NCI-H82 (cell line): ENCODE measurements around the gene TTC34.
"Not testable (repeated sequence)": the region's sequence is repeated elsewhere in the genome, so short reads cannot be mapped to it uniquely, and the experiment has no call there.

Experiments used
- DNase-seq: peaks from one replicate; lab custom pipeline; 2025; lab: John Stamatoyannopoulos, UW

The TTC34 gene

DNA sequence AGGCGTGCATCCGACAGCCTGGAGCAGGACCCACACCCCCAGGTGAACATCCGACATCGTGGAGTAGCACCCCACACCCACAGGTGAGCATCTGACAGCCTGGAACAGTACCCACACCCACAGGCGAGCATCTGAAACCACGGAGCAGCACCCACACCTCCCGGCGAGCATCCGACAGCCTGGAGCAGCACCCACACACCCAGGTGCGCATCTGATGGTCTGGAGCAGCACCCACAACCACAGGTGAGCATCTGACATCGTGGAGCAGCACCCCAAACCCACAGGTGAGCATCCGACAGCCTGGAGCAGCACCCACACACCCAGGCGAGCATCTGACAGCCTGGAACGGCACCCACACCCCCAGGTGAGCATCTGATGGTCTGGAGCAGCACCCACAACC, 46.1 kb downstream of the TTC34 start:
- not testable (repeated sequence) for DNase-seq

DNA sequence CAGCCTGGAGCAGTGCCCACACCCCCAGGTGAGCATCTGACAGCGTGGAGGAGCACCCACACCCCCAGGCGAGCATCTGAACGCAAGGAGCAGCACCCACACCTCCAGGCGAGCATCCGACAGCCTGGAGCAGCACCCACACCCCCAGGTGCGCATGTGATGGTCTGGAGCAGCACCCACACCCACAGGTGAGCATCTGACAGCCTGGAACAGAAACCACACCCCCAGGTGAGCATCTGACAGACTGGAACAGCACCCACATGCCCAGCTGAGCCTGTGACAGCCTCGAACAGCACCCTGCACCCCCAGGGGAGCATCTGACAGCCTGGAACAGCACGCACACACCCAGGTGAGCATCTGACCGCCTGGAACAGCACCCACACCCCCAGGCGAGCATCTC, 46.9 kb downstream of the TTC34 start:
- not testable (repeated sequence) for DNase-seq

DNA sequence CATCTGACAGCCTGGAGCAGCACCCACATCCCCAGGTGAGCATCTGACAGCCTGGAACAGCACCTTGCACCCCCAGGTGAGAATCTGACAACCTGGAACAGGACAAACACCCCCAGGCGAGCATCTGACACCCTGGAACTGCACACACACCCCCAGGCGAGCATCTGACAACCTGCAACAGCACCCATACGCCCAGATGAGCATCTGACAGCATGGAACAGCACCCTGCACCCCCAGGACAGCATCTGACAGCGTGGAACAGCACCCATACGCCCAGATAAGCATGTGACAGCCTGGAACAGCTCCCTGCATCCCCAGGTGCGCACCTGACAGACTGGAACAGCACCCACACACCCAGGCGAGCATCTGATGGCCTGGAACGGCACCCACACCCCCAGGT, 49.0 kb downstream of the TTC34 start:
- DNase-seq: not testable (repeated sequence)

DNA sequence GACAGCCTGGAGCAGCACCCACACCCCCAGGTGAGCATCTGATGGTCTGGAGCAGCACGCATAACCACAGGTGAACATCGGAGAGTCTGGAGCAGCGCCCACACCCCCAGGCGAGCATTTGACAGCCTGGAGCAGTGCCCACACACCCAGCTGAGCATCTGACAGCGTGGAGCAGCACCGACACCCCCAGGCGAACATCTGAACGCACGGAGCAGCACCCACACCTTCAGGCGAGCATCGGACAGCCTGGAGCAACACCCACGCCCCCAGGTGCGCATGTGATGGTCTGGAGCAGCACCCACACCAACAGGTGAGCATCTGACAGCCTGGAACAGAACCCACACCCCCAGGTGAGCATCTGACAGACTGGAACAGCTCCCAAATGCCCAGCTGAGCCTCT, 49.6 kb downstream of the TTC34 start:
- not testable (repeated sequence) for DNase-seq

DNA sequence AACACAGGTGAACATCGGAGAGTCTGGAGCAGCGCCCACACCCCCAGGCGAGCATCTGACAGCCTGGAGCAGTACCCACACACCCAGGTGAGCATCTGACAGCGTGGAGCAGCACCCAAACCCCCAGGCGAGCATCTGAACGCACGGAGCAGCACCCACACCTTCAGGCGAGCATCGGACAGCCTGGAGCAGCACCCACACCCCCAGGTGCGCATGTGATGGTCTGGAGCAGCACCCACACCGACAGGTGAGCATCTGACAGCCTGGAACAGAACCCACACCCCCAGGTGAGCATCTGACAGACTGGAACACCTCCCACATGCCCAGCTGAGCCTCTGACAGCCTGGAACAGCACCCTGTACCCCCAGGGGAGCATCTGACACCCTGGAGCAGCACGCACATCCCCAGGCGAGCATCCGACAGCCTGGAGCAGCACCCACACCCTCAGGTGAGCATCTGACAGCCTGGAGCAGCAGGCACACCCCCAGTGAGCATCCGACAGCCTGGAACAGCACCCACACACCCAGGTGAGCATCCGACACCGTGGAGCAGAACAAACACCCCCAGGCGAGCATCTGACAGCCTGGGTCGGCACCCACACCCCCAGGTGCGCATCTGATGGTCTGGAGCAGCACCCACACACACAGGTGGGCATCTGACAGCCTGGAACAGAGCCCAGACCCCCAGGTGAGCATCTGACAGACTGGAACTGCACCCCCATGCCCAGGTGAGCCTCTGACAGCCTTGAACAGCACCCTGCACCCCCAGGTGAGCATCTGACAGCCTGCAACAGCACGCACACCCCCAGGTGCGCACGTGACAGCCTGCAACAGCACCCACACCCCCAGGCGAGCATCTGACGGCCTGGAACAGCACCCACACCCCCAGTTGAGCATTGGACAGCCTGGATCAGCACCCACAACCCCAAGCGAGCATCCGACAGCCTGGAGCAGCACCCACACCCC, 50.4 kb downstream of the TTC34 start:
- not testable (repeated sequence) for DNase-seq

DNA sequence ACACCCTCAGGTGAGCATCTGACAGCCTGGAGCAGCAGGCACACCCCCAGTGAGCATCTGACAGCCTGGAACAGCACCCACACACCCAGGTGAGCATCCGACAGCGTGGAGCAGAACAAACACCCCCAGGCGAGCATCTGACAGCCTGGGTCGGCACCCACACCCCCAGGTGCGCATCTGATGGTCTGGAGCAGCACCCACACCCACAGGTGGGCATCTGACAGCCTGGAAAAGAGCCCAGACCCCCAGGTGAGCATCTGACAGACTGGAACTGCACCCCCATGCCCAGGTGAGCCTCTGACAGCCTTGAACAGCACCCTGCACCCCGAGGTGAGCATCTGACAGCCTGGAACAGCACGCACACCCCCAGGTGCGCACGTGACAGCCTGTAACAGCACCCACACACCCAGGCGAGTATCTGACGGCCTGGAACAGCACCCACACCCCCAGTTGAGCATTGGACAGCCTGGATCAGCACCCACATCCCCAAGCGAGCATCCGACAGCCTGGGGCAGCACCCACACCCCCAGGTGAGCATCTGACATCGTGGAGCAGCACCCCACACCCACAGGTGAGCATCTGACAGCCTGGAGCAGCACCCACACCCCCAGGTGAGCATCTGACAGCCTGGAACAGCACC, 51.3 kb downstream of the TTC34 start:
- not testable (repeated sequence) for DNase-seq

DNA sequence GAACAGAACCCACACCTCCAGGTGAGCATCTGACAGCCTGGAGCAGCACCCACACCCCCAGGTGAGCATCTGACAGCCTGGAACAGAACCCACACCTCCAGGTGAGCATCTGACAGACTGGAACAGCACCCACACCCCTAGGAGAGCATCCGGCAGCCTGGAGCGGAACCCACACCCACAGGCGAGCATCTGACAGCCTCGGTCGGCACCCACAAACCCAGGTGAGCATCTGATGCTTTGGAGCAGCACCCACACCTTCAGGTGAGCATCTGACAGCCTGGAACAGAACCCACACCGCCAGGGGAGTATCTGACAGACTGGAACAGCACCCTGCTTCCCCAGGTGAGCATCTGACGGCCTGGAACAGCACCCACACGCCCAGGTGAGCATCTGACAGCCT, 52.9 kb downstream of the TTC34 start:
- DNase-seq: not testable (repeated sequence)

DNA sequence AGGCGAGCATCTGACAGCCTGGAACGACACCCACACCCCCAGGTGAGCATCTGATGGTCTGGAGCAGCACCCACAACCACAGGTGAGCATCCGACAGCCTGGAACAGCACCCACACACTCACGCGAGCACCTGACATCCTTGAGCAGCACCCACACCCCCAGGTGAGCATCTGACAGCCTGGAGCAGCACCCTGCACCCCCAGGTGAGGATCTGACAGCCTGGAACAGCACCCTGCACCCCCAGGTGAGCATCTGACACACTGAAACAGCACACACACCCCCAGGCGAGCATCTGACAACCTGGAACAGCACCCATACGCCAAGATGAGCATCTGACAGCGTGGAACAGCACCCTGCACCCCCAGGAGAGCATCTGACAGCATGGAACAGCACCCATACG, 106.7 kb downstream of the TTC34 start:
- not testable (repeated sequence) for DNase-seq

DNA sequence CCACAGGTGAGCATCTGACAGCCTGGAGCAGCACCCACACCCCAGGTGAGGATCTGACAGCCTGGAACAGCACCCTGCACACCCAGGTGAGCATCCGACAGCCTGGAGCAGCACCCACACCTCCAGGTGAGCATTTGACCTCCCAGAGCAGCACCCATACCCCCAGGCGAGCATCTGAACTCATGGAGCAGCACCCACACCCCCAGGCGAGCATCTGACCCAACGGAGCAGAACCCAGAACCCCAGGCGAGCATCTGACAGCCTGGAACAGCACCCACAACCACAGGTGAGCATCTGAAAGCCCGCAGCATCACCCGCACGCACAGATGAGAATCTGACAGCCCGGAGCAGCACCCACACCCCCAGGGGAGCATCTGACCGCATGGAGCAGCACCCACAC, 111.3 kb downstream of the TTC34 start:
- not testable (repeated sequence) for DNase-seq

DNA sequence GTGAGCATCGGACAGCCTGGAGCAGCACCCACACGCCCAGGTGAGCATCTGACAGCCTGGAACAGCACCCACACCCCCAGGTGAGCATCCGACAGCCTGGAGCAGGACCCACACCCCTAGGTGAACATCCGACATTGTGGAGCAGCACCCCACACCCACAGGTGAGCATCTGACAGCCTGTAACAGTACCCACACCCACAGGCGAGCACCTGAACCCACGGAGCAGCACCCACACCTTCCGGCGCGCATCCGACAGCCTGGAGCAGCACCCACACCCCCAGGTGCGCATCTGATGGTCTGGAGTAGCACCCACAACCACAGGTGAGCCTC, 113.2 kb downstream of the TTC34 start:
- not testable (repeated sequence) for DNase-seq

DNA sequence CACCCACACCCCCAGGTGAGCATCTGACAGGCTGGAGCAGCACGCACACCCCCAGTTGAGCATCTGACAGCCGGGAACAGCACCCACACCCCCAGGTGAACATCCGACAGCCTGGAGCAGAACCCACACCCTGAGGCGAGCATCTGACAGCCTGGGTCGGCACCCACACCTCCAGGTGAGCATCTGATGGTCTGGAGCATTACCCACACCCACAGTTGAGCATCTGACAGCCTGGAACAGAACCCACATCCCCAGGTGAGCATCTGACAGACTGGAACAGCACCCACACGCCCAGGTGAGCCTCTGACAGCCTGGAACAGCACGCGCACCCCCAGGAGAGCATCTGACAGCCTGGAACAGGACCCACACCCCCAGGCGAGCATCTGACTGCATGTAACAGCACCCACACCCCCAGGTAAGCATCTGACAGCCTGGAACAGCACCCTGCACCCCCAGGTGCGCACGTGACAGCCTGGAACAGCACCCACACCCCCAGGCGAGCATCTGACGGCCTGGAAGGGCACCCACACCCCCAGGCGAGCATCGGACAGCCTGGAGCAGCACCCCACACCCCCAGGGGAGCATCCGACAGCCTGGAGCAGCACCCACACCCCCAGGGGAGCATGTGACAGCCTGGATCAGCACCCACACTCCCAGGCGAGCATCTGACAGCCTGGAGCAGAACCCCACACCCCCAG, 113.7 kb downstream of the TTC34 start:
- not testable (repeated sequence) for DNase-seq

DNA sequence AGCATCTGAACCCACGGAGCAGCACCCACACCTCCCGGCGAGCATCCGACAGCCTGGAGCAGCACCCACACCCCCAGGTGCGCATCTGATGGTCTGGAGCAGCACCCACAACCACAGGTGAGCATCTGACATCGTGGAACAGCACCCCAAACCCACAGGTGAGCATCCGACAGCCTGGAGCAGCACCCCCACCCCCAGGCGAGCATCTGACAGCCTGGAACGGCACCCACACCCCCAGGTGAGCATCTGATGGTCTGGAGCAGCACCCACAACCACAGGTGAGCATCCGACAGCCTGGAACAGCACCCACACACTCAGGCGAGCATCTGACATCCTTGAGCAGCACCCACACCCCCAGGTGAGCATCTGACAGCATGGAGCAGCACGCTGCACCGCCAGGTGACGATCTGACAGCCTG, 114.3 kb downstream of the TTC34 start:
- not testable (repeated sequence) for DNase-seq

DNA sequence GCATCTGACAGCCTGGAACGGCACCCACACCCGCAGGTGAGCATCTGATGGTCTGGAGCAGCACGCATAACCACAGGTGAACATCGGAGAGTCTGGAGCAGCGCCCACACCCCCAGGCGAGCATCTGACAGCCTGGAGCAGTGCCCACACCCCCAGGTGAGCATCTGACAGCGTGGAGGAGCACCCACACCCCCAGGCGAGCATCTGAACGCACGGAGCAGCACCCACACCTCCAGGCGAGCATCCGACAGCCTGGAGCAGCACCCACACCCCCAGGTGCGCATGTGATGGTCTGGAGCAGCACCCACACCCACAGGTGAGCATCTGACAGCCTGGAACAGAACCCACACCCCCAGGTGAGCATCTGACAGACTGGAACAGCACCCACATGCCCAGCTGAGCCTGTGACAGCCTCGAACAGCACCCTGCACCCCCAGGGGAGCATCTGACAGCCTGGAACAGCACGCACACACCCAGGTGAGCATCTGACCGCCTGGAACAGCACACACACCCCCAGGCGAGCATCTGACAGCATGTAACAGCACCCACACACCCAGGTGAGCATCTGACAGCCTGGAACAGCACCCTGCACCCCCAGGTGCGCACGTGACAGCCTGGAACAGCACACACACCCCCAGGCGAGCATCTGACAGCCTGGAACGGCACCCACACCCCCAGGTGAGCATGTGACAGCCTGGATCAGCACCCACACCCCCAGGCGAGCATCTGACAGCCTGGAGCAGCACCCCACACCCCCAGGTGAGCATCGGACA, 115.2 kb downstream of the TTC34 start:
- not testable (repeated sequence) for DNase-seq

DNA sequence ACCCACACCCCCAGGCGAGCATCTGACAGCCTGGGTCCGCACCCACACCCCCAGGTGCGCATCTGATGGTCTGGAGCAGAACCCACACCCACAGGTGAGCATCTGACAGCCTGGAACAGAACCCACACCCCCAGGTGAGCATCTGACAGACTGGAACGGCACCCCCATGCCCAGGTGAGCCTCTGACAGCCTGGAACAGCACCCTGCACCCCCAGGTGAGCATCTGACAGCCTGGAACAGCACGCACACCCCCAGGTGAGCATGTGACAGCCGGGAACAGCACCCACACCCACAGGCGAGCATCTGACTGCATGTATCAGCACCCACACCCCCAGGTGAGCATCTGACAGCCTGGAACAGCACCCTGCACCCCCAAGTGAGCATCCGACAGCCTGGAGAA, 115.8 kb downstream of the TTC34 start:
- not testable (repeated sequence) for DNase-seq

DNA sequence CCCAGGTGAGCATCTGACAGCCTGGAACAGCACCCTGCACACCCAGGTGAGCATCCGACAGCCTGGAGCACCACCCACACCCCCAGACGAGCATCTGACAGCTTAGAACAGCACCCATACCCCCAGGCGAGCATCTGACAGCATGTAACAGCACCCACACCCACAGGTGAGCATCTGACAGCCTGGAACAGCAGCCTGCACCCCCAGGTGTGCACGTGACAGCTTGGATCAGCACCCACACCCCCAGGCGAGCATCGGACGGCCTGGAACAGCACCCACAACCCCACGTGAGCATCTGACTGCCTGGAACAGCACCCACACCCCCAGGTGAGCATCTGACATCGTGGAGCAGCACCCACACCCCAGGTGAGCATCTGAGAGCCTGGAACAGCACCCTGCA, 116.6 kb downstream of the TTC34 start:
- not testable (repeated sequence) for DNase-seq

DNA sequence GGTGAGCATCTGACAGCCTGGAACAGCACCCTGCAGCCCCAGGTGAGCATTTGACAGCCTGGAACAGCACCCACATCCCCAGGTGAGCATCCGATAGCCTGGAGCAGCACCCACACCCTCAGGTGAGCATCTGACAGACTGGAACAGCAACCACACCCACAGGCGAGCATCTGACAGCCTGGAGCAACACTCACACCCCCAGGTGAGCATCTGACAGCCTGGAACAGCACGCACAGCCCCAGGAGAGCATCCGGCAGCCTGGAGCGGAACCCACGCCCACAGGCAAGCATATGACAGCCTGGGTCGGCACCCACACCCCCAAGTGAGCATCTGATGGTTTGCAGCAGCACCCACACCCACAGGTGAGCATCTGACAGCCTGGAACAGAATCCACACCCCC, 117.5 kb downstream of the TTC34 start:
- DNase-seq: peak; percentile 56

DNA sequence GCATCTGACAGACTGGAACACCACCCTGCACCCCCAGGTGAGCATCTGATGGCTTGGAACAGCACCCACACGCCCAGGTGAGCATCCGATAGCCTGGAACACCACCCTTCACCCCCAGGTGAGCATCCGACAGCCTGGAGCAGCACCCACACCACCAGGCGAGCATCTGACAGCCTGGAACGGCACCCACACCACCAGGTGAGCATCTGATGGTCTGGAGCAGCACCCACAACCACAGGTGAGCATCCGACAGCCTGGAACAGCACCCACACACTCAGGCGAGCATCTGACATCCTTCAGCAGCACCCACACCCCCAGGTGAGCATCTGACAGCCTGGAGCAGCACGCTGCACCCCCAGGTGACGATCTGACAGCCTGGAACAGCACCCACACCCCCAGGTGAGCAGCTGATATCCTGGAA, 118.2 kb downstream of the TTC34 start:
- not testable (repeated sequence) for DNase-seq

DNA sequence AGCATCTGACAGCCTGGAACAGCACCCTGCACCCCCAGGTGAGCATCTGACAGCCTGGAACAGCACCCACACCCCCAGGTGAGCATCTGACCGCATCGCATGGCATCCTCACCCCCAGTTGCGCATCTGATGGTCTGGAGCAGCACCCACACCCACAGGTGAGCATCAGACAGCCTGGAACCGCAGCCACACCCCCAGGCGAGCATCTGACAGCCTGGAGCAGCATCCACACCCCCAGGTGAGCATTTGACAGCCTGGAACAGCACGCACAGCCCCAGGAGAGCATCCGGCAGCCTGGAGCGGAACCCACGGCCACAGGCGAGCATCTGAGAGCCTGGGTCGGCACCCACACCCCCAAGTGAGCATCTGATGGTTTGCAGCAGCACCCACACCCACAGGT, 118.6 kb downstream of the TTC34 start:
- not testable (repeated sequence) for DNase-seq

DNA sequence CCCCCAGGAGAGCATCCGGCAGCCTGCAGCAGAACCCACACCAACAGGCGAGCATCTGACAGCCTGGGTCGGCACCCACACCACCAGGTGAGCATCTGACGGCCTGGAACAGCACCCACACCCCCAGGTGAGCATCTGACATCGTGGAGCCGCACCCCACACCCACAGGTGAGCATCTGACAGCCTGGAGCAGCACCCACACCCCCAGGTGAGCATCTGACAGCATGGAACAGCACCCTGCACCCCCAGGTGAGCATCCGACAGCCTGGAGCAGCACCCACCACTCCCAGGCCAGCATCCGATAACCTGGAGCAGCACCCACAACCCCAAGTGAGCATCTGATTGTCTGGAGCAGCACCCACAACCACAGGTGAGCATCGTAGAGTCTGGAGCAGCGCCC, 124.8 kb downstream of the TTC34 start:
- DNase-seq: not testable (repeated sequence)

DNA sequence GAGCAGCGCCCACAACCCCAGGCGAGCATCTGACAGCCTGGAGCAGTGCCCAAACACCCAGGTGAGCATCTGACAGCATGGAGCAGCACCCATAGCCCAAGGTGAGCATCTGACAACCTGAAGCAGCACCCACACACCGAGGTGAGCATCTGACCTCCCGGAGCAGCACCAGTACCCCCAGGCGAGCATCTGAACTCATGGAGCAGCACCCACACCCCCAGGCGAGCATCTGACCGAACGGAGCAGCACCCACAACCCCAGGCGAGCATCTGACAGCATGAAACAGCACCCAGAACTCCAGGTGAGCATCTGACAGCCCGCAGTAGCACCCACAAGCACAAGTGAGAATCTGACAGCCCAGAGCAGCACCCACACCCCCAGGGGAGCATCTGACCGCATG, 129.8 kb downstream of the TTC34 start:
- DNase-seq: not testable (repeated sequence)

DNA sequence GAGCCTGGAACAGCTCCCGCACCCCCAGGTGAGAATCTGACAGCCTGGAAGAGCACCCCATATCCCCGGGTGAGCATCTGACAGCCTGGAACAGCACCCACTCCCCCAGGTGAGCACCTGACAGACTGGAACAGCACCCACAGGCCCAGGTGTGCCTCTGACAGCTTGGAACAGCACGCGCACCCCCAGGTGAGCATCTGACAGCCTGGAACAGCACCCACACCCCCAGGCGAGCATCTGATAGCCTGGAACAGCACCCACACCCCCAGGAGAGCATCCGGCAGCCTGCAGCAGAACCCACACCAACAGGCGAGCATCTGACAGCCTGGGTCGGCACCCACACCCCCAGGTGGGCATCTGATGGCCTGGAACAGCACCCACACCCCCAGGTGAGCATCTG, 141.7 kb downstream of the TTC34 start:
- not testable (repeated sequence) for DNase-seq

DNA sequence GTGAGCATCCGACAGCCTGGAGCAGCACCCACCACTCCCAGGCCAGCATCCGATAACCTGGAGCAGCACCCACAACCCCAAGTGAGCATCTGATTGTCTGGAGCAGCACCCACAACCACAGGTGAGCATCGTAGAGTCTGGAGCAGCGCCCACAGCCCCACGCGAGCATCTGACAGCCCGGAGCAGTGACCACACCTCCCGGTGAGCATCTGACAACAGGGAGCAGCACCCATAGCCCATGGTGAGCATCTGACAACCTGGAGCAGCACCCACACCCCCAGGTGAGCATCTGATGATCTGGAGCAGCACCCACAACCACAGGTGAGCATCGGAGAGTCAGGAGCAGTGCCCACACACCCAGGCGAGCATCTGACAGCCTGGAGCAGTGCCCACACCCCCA, 143.6 kb downstream of the TTC34 start:
- DNase-seq: not testable (repeated sequence)
